ENCODE measurements around the gene ULK4. TPM values are rescaled to one million over a fixed set of nuclear protein-coding genes. Genes with fewer than 3 reads are reported as not detected.

ULK4 gene
- total and polyA plus RNA-seq, 9 of the 15 experiments (the other 6 are each of a cell fraction or from before 2014, with no cell fraction given) = 3.0 to 5.9 (median 3.5) TPM

DNA sequence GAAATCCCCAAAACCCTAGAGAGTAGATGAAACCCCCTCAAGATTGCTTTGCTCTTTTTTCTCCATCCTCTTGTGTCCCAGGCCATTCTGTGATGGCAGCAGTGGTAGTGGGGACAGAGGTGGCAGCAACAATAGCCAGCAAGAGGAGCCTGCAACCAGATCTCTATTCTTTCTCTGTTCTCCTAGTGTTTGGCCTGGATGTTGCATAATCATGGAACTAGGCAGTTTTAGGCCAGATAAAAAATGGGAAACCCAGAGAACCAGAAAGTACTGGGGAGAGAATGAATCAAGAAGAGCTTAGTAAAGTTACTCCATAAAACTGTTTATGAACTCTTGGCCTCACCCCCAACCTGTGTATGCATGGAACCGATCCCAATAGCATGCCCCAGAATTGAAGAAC lies 710.3 kb downstream of the ULK4 start:
- H3K4me3 ChIP-seq = no peak overlapping the region
- in situ Hi-C loops (cut with MboI) = no loop called here
- H3K36me3 ChIP-seq (ENCODE audit: control insufficient read depth, insufficient read depth, low read length) = no peaks in the 10 kb centered on the region
- H4K20me1 ChIP-seq (replicated peaks; ENCODE audit: control insufficient read depth, insufficient read depth, low read length) = no peaks in the 10 kb centered on the region
- intact Hi-C loops (cut with micrococcal nuclease) = no loop called here
- BruUV-seq (replicated peaks) = no TSS peak
- no peaks in the 10 kb centered on the region for H3K9me3 ChIP-seq (replicated peaks; ENCODE audit: control insufficient read depth, insufficient read depth, low read depth, low read length)
- H3K79me2 ChIP-seq (ENCODE audit: control insufficient read depth, insufficient read depth, low read length) = no peaks in the 10 kb centered on the region
- no peak overlapping the region for H3K9ac ChIP-seq (ENCODE audit: insufficient read depth in 1 of 2, low read depth in 2 of 2, low read length in 2 of 2)
- H2AFZ ChIP-seq (ENCODE audit: low read depth, low read length) = no peak overlapping the region
- peaks cover 4 to 22% of the 10 kb centered on the region in 2 experiments; a peak in 3 of 5 replicates for H3K27me3 ChIP-seq (ENCODE audit: control insufficient read depth in 2 of 2, insufficient read depth in 2 of 2, low read length in 2 of 2)
- FAIRE-seq (no peak), ATAC-seq (no peak), DNase-seq (ENCODE audit: extremely low read depth in 1 of 4, low spot score in 3 of 4) (no peak)
- no peak overlapping the region for H3K4me2 ChIP-seq (ENCODE audit: insufficient read depth, low read length)
- no peak overlapping the region for H3K27ac ChIP-seq (ENCODE audit: extremely low read depth, low read depth, low read length)
- 0% methylated on average over 1 of the region's 1 CpG for WGBS (ENCODE audit: insufficient coverage, low coverage, missing lambda C conversion rate)
- H3K4me1 ChIP-seq (replicated peaks in 1 of 2; ENCODE audit: control insufficient read depth in 2 of 2, insufficient read depth in 2 of 2, low read length in 2 of 2) = no peaks in the 10 kb centered on the region
- TF ChIP-seq ZNF146 (CRISPR knock-in tag; IDR thresholded peaks at IDR 0.05; ENCODE audit: unreplicated experiment) (no peak), CEBPG (CRISPR knock-in tag; IDR thresholded peaks at IDR 0.05) (no peak), CEBPG (tag; conservative IDR thresholded peaks at IDR 0.05 in 1 of 2, IDR thresholded peaks at IDR 0.05 in 1 of 2) (0 out of 4 replicates have a peak, but pooled peaks of 1 of the 2 experiments have one; percentile 13), ZNF75A (CRISPR knock-in tag; IDR thresholded peaks at IDR 0.05) (no peak)
- TF ChIP-seq, protein P1, sequence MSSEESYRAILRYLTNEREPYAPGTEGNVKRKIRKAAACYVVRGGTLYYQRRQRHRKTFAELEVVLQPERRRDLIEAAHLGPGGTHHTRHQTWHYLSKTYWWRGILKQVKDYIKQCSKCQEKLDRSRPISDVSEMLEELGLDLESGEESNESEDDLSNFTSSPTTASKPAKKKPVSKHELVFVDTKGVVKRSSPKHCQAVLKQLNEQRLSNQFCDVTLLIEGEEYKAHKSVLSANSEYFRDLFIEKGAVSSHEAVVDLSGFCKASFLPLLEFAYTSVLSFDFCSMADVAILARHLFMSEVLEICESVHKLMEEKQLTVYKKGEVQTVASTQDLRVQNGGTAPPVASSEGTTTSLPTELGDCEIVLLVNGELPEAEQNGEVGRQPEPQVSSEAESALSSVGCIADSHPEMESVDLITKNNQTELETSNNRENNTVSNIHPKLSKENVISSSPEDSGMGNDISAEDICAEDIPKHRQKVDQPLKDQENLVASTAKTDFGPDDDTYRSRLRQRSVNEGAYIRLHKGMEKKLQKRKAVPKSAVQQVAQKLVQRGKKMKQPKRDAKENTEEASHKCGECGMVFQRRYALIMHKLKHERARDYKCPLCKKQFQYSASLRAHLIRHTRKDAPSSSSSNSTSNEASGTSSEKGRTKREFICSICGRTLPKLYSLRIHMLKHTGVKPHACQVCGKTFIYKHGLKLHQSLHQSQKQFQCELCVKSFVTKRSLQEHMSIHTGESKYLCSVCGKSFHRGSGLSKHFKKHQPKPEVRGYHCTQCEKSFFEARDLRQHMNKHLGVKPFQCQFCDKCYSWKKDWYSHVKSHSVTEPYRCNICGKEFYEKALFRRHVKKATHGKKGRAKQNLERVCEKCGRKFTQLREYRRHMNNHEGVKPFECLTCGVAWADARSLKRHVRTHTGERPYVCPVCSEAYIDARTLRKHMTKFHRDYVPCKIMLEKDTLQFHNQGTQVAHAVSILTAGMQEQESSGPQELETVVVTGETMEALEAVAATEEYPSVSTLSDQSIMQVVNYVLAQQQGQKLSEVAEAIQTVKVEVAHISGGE (CRISPR knock-in tag; IDR thresholded peaks at IDR 0.05) = no peak
- ChIA-PET CTCF (ENCODE audit: low intra/inter-chr PET ratio) (no interaction called here), POLR2A (no interaction called here)
- H3K9me1 ChIP-seq (ENCODE audit: control insufficient read depth, insufficient read depth, low read length) = no peaks in the 10 kb centered on the region

All from K562 (cell line).